Measurements from ENCODE around the gene SLC2A6. TPM values are rescaled to one million over a fixed set of nuclear protein-coding genes. Genes with fewer than 3 reads are reported as not detected.

SLC2A6 gene
- total RNA-seq, 1 experiment from 2014 or later, result 18.7 TPM

- no peak for DNase-seq
- no peaks in the 10 kb centered on the region for H3K79me1 ChIP-seq (ENCODE audit: insufficient read depth, low read depth, low read length, poor library complexity, severe bottlenecking)
- H3K27me3 Mint-ChIP-seq (ENCODE audit: low read depth), result peaks cover 7% of the 10 kb centered on the region; the same call in 1 of the 2 replicates
- H3K4me3 Mint-ChIP-seq, result no peak overlapping the region; a peak in 1 of 5 replicates
- no peak overlapping the region for H4K91ac ChIP-seq (ENCODE audit: insufficient read length, low read depth, low read length)
- no peak overlapping the region for H3K9ac ChIP-seq (ENCODE audit: extremely low read depth, insufficient read length, low read length)
- H3K23me2 ChIP-seq (ENCODE audit: insufficient read length, low read depth, low read length, poor library complexity, severe bottlenecking), result peaks cover 13% of the 10 kb centered on the region
- no peak overlapping the region for H3K27ac ChIP-seq (ENCODE audit: insufficient read length, low read depth, low read length)
- no peak overlapping the region for H3K14ac ChIP-seq (ENCODE audit: insufficient read depth, low read length)
- H2AK5ac ChIP-seq (ENCODE audit: insufficient read length, low read length), result no peak overlapping the region
- peaks cover 0 to 14% (median 5%) of the 10 kb centered on the region in 3 experiments; a peak in 4 of 7 replicates for H3K36me3 Mint-ChIP-seq (ENCODE audit: insufficient read depth in 1 of 3, low read depth in 3 of 3)
- no peaks in the 10 kb centered on the region for H3K27me3 ChIP-seq (ENCODE audit: insufficient read depth, low read length)
- H3K4me1 Mint-ChIP-seq, result peaks cover 16 to 31% of the 10 kb centered on the region in 2 experiments
- no peak overlapping the region for H2BK20ac ChIP-seq (ENCODE audit: low read depth, low read length, poor library complexity, severe bottlenecking)
- H3K56ac ChIP-seq (ENCODE audit: insufficient read length, low read depth, low read length), result no peak overlapping the region
- no peak overlapping the region for H2BK12ac ChIP-seq (ENCODE audit: insufficient read length, low read depth, low read length)
- no peak overlapping the region for H3K18ac ChIP-seq (ENCODE audit: insufficient read length, low read depth, low read length)
- no peak overlapping the region for H3T11ph ChIP-seq (ENCODE audit: low read length)
- H3K27ac Mint-ChIP-seq, result no peak overlapping the region
- H3K9me3 ChIP-seq (ENCODE audit: control insufficient read depth, low read depth, low read length), result no peaks in the 10 kb centered on the region
- no peak overlapping the region for H2AFZ ChIP-seq (ENCODE audit: low read length)
- no peak overlapping the region for H3K23ac ChIP-seq (ENCODE audit: insufficient read length, low read depth, low read length)
- H4K20me1 ChIP-seq (ENCODE audit: control insufficient read depth, insufficient read depth, insufficient read length), result peaks cover 2% of the 10 kb centered on the region
- H3K4me2 ChIP-seq (ENCODE audit: insufficient read depth, insufficient read length, low read length), result no peak overlapping the region
- TF ChIP-seq CTCF (conservative IDR thresholded peaks at IDR 0.05), result no peak
- no CpG with 5 or more reads among the region's 4 CpGs for WGBS (ENCODE audit: extremely low coverage, insufficient read length, low lambda C conversion rate)
- no peak overlapping the region for H3K4ac ChIP-seq (ENCODE audit: low read depth, low read length)
- H2BK120ac ChIP-seq (ENCODE audit: low read depth, low read length, poor library complexity, severe bottlenecking), result no peak overlapping the region
- H2BK5ac ChIP-seq (ENCODE audit: insufficient read length, low read length), result no peak overlapping the region
- no peak overlapping the region for H4K5ac ChIP-seq (ENCODE audit: insufficient read length, low read depth, low read length)
- peaks cover 7% of the 10 kb centered on the region; the same call in 1 of the 2 replicates for H3K4me1 ChIP-seq (ENCODE audit: insufficient read depth, low read length)
- no peak overlapping the region for H4K8ac ChIP-seq (replicated peaks; ENCODE audit: insufficient read length, low read depth, low read length)
- H3K79me2 ChIP-seq (ENCODE audit: insufficient read depth, low read length), result no peaks in the 10 kb centered on the region
- H2BK15ac ChIP-seq (ENCODE audit: low read depth, low read length), result no peak overlapping the region
- H3K9me3 Mint-ChIP-seq, result no peaks in the 10 kb centered on the region; a peak in 1 of 5 replicates
Measured at GRCh38 chr9:133461975-133462374, 16.9 kb downstream of the SLC2A6 start.
